Stimulated activated CD4-positive, alpha-beta T cell treated with anti-CD3 and anti-CD28 coated beads, Interleukin-4, amount 100 ng/mL, for 1 hour (primary cell): ENCODE data around the gene DNMT3A.

Experiments used
- DNase-seq: peaks from one replicate; pipeline ENCODE4 v3.0.0-alpha.2; 2020

The DNMT3A gene

GRCh38 chr2:25341753-25342371, at the start of gene DNMT3A:
DNMT3A (minus strand) TSS chr2:25341925; CDS start chr2:25313984, 27,941 bp downstream.
- peak; percentile 72 for DNase-seq

- no peak for DNase-seq
Measured at GRCh38 chr2:25389161-25389560, 47.4 kb upstream of the DNMT3A start.

GRCh38 chr2:25388491-25388890, 46.8 kb upstream of the DNMT3A start:
- no peak for DNase-seq

DNA sequence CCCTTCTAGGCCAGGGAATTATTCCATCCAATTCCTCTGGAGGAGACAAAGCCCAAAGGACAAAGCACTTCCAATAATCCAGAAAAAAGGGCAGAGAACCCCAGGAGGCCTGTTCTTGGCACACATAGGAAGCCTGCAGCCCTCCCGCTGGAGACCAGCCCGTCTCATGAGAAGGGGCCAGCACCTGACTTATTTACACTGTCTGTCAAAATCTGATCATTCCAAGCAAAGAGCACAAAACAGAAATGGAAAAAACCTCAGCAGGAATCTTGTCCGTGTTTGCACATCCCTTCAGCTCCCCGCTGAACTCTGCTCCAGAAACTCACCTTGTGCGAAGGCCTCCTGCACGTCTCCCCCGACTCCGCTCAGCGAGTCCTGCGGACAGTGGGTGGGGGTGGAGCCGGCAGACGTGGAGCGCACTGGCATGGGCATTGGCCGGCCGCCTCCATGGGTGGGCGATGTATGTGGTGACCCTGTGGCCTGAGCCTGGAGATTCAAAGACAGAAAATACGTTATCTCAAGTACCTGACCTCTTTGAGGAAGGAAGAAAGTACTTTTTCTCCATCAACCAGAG, 46.2 kb upstream of the DNMT3A start:
- DNase-seq: no peak

DNA sequence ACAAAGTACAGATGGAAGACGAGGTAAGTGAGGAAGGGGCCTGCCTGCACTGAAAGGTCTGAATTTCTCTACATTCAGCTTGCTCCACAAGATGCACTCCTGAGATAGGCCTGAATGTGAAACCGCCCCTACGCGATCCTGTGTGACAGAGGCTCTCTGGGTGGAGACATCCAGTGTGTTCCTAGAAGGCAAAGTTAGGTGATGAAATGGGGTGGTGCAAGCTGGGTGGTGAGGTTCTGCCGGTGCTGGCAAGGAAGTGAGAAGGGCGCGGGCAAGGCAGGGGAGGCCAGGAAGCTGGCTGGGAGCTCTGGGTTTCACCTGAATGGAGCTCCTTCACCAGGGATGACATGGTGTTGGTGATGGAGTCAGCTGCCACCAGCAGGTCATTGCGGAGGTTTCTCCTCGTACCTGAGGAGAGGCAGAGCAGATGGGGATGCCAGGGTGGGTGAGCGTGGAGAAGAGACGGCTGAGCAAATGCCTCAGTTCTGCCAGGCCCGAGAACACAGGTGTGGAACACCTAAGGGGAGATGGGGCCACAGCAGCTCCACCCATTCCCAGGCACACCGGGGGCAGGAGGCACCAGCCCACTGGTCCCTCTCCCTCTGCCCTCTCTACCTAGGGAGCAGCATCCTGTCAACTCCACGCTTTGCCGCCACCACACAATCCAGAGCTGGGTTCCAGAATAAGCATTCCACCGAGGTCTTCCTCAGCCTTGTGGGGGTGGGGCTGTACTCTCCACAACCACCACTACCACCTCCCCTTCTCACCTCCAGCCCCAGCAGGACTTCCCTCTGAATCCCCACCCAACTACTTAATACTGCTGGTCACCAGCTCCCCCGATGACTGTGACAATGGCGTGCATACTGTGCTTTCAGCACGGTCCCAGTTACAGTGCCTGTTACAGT, 45.5 kb upstream of the DNMT3A start:
- DNase-seq: no peak

DNA sequence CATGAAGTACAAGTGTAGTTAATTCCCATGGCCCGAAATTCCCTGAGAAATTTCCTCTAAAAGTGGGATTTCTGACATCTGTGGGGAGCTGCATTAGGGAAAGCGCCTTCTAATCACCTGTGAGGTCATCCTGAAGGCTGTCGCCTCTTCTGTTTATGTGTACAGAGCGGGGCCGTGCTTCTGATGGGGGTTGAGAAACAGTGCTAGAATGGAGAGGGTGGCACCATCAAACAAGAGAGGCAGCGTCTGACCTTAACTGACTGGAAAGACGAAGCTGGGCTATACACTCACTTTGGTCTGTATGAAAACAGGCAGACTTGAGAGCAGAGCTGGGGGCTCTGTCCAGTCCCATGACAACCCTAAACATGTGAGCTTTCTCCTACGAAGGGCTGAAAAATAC, 44.2 kb upstream of the DNMT3A start:
- DNase-seq: no peak

DNA sequence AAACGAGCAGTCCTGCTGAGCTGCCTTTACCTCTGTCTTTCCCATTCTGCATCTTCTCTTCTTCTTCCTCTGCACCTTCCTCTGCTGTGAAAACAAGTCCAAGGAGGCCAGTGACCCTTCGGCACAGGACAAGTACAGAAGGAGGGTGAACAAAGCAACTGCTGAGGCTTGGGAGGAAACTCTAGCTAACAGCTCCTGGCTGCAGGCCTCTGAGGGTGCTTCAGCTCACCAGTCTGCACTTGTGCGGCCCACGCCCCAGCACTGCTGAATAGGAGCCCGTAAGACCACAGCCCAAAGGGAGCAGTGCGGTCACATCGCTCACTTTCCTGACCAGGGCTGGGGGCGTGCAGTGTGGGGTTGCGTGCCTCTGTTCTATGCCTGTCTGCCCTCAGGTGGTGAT, 42.1 kb upstream of the DNMT3A start:
- DNase-seq: no peak

- DNase-seq: no peak
Measured at GRCh38 chr2:25381502-25381901, 39.8 kb upstream of the DNMT3A start.

DNA sequence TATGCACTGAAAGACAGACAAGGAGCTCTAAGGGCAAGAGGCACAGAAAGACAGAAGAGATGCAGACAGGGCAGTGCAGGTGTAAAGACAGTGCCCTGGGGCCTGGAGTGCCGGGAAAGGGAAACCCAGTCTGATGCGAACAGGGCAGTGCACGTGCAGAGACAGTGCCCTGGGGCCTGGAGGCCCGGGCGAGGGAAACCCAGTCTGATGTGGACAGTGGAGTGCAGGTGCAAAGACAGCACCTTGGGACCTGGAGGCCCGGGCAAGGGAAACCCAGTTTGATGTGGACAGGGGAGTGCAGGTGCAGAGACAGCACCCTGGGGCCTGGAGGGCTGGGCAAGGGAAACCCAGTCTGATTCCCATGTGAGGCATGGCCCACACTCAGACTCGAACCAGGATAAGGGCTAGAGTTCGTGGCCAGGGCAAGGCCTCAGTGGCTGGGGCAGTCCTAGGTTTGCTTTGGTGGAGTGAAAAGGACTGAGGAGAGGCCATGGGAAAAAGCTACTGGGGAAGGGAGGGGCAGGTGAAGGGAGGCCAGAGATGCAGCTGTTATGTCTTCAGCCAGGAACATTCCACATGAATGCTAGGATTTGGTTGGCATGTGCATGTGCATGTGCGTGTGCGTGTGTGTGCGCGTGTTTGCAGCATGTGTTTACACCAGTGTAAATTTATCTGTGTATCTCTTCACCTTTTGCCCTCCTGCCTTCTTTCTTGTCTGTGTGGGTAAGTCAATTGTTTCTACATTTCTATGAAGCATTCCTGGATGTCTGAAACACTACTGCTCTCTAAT, 39.1 kb upstream of the DNMT3A start:
- no peak for DNase-seq

- DNase-seq: no peak
Measured at GRCh38 chr2:25380023-25380422, 38.3 kb upstream of the DNMT3A start.

DNA sequence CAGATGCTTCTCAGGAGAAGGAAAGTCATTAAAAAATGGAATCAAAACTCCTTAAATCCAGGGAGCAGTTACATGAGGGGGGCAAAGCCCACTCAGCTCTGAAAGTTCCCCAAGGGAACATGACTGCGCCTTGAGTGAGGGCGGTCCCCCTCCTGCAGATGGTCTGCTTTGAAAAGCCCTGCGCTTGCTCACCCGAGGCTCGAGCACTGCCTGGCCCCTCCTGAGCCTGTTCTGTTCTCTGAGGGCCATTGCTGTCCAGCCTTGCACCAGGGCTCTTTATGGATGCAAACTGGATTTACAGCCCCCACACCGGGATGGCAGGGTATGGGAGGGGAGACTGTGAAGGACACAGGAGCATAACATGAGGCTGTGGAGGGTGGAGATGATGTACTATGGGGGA, 37.8 kb upstream of the DNMT3A start:
- no peak for DNase-seq

GRCh38 chr2:25378731-25379490, 37.2 kb upstream of the DNMT3A start:
- no peak for DNase-seq

GRCh38 chr2:25377822-25378421, 36.2 kb upstream of the DNMT3A start:
- DNase-seq: no peak

GRCh38 chr2:25376750-25377621, 35.3 kb upstream of the DNMT3A start:
- DNase-seq: peak; percentile 91

DNA sequence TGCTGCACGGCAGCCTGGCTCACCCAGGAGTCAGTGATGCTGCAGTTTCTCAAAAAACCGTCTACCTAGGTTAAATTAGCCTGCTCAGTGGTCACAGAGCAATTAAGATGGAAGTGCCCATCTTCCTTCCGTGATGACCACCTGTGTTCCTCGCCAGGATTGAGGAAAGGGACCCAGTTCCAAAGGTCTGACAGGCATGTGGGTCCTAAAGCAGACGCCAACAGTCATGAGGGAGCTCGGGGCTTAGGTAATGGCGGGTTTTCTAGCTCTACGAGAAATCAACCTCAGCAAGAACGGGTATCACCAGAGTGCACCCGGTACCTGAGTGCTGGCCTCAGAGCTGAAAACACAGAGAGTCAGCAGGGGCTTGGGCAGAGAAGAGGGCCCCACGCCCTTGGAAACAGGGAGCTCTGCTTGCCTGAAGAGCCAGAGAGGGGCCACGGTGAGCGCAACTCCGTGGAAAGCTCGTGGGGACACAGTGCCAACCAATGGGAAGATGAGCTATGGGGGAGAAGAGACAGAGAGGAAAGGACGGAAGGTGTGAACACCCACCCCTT, 34.3 kb upstream of the DNMT3A start:
- no peak for DNase-seq

- DNase-seq: no peak
Measured at GRCh38 chr2:25375371-25375988, 33.8 kb upstream of the DNMT3A start.

- DNase-seq: no peak
Measured at GRCh38 chr2:25374827-25375226, 33.1 kb upstream of the DNMT3A start.

- no peak for DNase-seq
Measured at GRCh38 chr2:25374411-25374810, 32.7 kb upstream of the DNMT3A start.

GRCh38 chr2:25373269-25373981, 31.7 kb upstream of the DNMT3A start:
- DNase-seq: no peak
